GM19023 (cell line): ENCODE results near the gene MGAM2.
"Not testable (repeated sequence)": the region's sequence is repeated elsewhere in the genome, so short reads cannot be mapped to it uniquely, and the experiment has no call there.

Source experiments
- ATAC-seq: cut with Tn5 transposase; IDR thresholded peaks from one replicate; pipeline ENCODE4 v1.9.1; 2021; ENCODE audit warnings: mild to moderate bottlenecking, moderate library complexity; ENCODE audit not compliant: unreplicated experiment

Gene MGAM2

GRCh38 chr7:142111499-142111898, at the start of gene MGAM2:
TSS of gene MGAM2 (plus strand) at chr7:142111718. CDS start at chr7:142116874, 5,156 bp downstream.
- no peak for ATAC-seq

GRCh38 chr7:142063551-142064442, 47.7 kb upstream of the MGAM2 start:
- no peak for ATAC-seq

- ATAC-seq, result no peak
These were observed 45.0 kb upstream of the MGAM2 start for GRCh38 chr7:142066536-142066935.

GRCh38 chr7:142077762-142078161, 33.8 kb upstream of the MGAM2 start:
- no peak for ATAC-seq

GRCh38 chr7:142083605-142084004, 27.9 kb upstream of the MGAM2 start:
- no peak for ATAC-seq

- no peak for ATAC-seq
These were observed 26.1 kb upstream of the MGAM2 start for GRCh38 chr7:142085428-142085827.

GRCh38 chr7:142088022-142088714, 23.4 kb upstream of the MGAM2 start:
- no peak for ATAC-seq

GRCh38 chr7:142089035-142089434, 22.5 kb upstream of the MGAM2 start:
- ATAC-seq, result no peak

GRCh38 chr7:142091961-142092360, 19.6 kb upstream of the MGAM2 start:
- no peak for ATAC-seq

- ATAC-seq, result no peak
These were observed 16.7 kb upstream of the MGAM2 start for GRCh38 chr7:142094861-142095260.

GRCh38 chr7:142097571-142097970, 13.9 kb upstream of the MGAM2 start:
- ATAC-seq, result no peak

- no peak for ATAC-seq
These were observed 13.5 kb upstream of the MGAM2 start for GRCh38 chr7:142098004-142098403.

- ATAC-seq, result not testable (repeated sequence)
These were observed 12.2 kb upstream of the MGAM2 start for GRCh38 chr7:142099347-142099746.

- no peak for ATAC-seq
These were observed 10.9 kb upstream of the MGAM2 start for GRCh38 chr7:142100634-142101033.

- ATAC-seq, result not testable (repeated sequence)
These were observed 9.7 kb upstream of the MGAM2 start for GRCh38 chr7:142101794-142102193.

- no peak for ATAC-seq
These were observed 6.7 kb upstream of the MGAM2 start for GRCh38 chr7:142104550-142105527.

- no peak for ATAC-seq
These were observed 2.6 kb upstream of the MGAM2 start for GRCh38 chr7:142108728-142109505.

GRCh38 chr7:142110098-142110497, 1.4 kb upstream of the MGAM2 start:
- no peak for ATAC-seq

GRCh38 chr7:142110638-142111037, 880 bp upstream of the MGAM2 start:
- no peak for ATAC-seq

GRCh38 chr7:142112086-142112485, 568 bp downstream of the MGAM2 start:
- no peak for ATAC-seq
